HG02973 (cell line): Measurements from ENCODE around the gene PHPT1.
"Not testable (repeated sequence)": the region's sequence is repeated elsewhere in the genome, so short reads cannot be mapped to it uniquely, and the experiment has no call there.

Experiments
- ATAC-seq: cut with Tn5 transposase; IDR thresholded peaks from one replicate; pipeline ENCODE4 v1.9.1; 2021; ENCODE audit warnings: moderate library complexity; ENCODE audit not compliant: unreplicated experiment

The PHPT1 gene

DNA sequence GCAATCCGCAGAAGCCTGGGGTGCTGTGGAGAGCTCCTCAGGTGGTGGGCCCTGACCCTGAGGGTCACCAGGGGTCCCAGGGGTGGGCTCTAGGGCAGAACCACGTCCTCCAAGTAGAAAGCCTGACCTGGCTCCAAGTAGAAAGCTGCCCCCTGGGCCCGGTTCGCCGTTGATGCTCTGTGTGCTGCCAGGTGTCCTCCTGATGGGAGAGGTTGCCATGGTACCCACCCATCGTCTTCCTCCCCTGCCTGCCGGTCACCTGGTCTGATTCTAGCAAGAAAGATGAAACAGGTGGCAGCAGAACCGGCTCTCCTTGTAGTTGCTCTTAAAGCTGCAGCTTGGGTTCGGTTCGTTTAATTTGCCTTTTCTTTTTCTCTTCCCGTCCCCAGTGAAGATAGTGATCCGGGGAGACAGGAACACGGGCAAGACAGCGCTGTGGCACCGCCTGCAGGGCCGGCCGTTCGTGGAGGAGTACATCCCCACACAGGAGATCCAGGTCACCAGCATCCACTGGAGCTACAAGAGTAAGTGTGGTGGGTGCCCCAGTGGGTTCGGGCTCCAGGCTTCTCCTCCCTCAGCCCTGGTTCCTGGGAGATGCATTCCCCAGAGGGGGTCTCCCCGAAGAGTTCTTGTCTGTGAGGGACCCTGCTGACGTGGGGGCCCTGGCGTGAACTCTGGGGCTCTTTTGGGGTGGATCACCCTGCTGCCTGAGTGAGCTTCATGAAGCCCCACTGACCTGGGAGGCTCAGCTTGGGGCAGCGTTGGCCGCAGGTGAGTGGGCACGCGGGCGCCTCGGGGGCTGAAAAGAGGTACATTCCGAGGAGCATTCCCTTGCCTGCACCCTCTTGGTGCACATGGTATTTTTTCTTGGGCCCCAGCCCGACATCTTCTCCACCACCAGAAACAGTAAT lies 25.8 kb upstream of the PHPT1 start:
- ATAC-seq, result no peak

DNA sequence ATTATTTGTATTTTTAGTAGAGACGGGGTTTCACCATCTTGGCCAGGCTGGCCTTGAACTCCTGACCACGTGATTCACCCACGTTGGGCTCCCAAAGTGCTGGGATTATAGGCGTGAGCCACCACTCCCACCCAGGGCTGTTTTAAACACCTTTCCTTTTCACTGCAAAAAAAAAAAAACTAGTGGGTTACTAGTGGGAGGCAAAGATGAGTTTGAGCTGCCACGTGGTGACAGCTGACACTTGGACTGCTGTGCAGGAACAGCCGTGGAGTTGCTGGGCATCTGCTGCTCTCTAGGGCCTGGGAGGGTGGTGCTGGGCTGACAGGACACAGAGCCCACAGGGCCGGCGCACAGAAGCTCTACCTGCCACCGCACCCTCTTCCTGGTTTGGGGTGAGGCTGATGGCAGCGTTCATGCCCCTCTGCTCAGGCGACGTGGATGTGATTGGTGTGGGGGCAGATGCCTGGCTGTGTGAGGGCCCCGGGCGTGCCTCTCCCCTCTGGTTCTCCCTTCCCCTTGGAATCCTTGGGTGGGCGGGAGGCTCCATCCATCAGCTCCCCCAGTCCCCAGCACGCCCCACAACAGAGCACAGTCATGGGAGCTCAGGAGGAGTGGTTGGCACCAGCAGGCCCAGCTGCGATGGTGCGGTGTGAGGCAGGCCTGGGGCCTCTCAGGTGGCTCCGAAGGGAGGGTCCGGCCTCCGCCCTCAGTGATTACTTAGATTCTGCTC lies 24.5 kb upstream of the PHPT1 start:
- ATAC-seq, result no peak

DNA sequence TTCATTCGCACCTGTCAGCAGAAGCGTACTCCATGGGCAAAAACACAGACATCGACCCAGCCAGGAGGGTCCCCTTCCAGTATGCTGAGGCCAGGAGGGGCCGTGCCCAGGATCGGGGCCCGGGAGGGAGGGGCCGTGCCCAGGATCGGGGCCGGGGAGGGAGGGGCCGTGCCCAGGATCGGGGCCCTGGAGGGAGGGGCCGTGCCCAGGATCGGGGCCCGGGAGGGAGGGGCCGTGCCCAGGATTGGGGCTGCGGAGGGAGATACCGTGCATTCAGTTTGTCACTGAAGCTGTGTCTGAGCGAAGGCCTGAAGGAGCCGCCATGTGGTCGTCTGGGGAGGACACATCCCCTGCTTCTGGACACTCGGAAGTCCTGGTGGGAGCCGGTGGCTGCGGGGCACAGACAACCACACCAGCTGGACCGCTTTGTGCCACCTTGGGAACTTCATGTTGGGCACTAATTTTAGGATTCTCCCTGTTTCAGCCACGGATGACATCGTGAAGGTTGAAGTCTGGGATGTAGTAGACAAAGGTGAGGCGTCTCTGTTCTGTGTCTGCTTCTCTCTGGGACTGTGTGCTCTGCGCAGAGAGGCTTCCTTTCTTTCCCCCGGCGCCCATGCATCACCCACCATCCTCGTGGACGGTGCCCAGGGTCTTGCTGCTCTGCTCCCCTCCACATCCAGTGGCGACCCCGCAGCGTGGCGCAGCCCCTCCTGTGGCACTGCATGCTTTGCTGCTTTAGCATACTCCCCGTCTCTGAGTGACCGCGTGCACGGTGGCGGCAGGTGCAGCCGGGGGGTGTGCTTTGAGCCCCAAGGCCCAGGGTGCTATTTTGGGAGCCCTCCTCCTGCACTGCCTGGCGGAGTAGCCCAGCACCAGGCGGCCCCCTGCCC lies 23.7 kb upstream of the PHPT1 start:
- ATAC-seq, result no peak

DNA sequence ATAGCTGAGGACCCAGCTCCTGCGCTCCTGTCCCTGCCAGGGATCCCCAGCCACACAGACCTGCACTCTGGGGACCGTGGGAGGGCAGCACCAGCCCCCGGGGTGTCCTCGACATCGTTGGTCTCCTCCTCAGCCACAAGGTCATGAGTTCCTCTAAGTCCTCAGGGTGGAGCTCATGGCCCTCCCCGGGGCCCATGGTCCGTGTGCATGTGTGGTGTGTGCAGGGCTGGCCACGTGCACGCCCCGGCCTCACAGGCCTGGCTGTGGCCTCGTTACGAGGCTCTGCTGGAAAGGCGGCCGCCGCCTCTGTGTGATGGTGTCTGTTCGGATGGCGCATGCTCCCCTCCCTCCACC lies 23.0 kb upstream of the PHPT1 start:
- ATAC-seq, result no peak

DNA sequence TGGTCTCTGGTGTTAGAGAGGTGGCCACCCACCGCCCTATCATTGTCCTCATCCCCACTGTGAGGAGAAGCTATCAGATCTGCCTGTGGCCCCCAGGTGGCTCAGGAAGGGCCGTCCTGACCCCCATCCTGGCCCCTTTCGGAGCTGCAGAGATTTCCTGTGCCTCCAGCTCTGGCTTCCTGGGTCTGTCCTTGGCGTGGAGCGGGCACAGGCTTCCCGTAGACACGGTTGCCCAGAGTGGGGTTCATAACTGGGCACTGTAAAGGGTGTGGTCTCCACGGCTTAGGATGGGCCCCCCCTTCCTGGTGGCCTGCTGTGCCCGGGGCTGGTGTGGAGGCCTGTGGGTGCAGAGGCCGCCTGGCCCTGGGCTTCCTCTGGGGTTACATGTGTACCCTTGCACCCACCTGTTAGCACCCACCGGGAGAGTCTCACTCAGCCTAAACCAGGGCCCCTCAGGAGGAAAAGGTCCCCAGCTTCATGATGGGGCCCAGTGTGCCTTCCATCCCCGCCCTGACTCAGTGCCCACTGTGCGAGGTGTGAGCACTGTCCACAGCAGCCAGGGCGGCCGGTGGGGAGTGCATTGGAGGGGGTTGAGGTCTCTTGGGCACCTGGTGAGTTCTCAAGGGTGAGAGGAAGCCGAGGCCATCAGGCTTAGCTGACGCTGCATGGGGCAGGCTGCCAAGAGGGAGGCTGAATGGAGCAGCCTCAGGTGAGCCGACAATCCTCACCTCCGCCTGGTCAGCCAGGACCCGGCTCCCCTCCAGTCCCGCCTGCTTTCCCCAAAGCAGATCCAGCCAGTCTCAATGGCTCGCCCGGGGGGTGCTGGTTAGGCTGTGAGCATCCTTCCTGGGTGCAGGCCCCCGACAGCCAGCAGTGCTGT lies 22.3 kb upstream of the PHPT1 start:
- no peak for ATAC-seq

DNA sequence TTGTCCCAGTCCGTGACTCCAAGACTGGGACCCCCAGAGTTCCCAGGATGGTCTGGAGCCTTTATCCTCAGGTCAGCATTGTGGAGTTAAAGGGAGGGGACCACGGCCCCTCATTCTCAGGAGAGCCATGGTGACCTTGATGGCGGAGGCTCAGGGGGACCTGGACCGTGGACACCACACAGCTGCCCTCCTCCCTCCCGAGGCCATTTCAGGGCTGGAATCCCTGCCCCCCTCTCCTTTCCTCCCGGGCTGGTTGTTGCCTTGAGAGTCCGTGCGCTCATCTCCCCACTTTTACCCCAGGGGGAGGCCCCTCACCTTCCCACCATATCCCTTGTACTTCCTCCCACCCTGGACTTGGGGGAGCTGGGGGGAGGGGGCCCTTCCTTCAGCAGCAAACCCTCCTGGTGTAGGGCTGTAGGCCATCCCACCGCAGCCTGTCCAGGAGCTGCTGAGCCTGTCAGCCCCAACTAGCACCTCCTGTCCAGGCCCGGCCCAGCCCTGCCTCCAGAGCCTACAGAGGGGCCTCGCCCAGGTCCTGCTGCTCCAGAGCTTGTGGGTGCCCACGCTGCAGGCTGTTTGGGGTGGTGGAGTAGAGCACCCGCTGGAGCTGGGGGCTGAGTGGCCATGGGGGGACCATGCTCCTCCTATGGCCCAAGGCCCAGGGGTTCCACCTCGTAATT lies 21.3 kb upstream of the PHPT1 start:
- no peak for ATAC-seq

DNA sequence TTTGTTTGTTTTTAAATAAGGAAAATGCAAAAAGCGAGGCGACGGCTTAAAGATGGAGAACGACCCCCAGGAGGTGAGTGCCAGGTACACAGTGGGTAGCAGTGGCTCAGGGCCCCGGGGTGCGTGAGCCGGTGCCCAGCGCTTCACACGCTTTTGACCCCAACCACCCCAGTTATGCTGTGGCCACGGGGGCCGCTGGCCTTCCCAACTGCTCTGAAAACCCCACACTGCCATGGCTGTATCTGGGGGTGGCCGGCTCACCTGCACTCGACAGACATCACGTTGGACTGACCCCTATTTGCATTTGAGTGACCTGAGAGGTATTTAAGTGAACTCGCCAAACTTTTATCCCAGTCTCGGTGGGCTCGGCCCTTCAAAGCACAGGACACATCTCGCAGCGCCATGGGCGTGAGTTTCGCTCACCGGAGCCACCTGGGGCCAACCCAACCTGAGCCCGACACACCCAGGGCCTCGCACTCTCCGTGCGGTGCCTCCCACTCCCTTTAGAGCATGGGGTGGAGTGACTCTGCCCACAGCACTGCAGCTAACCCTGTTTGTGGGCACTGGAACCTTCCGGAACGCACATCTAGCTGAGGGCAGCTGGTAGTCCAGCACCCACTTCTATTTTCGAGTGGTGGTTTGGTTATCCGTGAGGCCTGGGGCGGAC lies 20.6 kb upstream of the PHPT1 start:
- ATAC-seq, result no peak

DNA sequence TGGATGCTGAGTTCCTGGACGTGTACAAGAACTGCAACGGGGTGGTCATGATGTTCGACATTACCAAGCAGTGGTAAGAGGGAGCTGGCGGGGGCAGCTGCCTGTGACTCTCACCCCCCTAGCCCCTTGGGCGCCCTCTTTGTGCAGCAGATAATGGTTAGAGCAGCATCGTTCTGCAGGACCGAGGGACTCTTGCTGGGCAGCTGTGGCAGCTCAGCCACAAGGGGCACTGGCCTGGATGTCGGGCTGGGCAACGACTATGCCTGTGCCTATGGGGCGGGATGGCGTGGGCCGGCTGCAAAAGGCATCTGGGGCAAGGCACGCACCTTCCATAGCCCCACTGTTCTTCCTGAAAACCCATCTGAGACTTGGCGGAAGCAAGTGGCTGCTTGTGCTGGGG lies 19.8 kb upstream of the PHPT1 start:
- no peak for ATAC-seq

DNA sequence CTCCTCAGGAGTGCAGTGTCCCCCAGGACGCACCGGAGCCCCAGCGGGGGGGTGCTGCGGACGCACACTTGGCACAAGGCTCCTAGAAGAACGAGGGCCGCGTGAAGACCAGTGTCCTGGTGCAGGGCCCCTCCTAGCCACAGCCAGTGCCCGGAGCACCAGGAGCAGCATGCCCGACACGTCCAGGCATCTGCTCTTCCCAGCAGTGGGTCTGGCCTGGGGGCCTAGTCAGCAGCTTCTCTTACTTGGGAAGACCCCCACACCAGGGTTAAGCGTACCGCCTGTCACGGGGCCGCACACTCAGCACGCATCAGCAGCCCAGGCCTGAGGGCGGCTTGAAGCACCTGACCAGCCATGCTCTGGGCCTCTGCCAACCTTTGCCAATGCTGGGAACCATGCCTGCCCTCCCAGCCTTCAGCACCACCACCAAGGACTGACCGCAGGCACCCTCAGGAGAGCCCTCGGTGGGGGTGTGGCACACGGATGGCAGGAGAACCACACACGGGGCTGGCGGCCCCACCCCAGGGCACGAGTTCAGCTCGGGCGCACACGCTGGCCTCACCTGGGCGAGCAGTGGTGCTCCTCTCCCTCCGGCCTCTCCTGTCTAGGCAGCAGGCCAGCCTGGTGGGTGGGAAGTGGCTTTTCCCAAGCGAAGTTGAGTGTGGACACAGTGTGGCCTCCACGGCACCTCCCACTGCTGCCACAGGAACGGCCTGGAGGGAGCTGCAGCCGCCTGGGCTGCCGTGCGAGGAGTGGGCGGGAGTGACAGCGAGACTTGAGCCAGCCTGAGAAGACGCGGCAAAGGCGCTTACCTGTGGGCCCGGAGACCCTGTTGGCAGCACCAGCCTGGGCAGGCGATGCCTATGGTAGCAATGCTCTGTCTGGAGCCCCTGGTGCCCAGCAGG lies 19.0 kb upstream of the PHPT1 start:
- ATAC-seq, result no peak

DNA sequence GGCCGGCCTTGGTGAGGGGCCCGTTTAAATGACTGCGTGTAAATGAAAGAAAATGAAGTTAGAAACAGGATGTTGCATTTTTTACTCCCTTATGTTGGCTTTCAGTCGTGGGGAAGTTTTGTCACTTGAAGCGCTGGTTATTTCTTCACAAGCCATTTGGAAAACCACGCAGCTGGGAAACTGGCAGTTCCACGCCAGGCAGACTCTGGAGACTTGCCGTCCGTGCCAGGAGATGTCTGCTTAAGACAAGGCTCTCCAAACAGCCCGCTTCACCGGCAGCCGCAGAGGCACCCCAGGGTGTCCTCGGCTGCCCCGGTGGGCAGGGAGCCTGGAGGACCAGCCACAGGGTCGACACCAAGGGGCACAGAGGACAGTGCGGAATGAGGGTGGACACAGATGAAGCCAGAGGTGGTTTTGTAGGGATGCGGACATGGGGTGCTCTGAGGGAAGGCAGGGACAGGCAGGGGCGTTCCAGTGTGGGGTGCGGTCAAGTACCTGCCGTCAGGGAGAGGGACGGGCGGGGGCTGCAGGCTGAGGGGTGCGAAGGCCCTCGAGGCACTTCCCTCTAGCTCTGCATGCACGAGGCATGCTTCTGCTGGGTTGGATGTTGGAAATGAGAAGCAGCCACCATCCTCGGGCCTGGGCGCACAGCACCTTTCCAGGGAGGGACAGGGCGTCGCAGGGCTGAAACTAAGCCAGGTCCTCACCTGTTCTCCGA lies 18.0 kb upstream of the PHPT1 start:
- ATAC-seq, result no peak

DNA sequence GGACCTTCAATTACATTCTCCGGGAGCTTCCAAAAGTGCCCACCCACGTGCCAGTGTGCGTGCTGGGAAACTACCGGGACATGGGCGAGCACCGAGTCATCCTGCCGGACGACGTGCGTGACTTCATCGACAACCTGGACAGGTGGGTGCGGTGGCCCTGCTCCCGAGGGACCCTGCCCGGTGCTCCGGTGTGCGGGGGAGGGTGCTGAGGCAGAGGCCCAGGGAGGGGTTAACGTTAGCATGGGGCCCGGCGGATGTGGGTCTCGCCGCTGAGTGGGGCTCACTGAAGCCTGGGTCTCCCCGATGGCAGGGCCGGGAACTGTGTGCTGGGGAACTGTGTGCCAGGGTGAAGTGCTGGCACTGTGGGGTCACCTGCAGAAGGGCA lies 17.5 kb upstream of the PHPT1 start:
- no peak for ATAC-seq

DNA sequence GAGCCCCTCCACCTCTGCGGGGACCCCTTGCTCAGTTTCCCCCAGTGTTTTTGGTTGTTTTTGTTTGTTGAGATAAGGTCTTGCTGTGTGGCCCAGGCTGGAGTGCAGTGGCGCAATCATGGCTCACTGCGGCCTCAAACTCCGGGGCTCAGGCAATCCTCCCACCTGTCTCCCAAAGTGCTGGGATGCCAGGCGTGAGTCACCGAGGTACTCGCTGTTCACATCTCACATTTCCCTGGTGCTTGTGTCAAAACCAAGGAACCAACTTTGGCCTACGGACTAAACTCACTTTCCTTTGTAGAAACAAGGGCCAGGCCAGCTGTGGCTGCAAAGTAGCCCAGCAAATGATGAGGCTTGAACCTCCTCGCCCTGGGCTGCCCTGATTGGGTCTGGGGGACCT lies 16.6 kb upstream of the PHPT1 start:
- ATAC-seq, result no peak

DNA sequence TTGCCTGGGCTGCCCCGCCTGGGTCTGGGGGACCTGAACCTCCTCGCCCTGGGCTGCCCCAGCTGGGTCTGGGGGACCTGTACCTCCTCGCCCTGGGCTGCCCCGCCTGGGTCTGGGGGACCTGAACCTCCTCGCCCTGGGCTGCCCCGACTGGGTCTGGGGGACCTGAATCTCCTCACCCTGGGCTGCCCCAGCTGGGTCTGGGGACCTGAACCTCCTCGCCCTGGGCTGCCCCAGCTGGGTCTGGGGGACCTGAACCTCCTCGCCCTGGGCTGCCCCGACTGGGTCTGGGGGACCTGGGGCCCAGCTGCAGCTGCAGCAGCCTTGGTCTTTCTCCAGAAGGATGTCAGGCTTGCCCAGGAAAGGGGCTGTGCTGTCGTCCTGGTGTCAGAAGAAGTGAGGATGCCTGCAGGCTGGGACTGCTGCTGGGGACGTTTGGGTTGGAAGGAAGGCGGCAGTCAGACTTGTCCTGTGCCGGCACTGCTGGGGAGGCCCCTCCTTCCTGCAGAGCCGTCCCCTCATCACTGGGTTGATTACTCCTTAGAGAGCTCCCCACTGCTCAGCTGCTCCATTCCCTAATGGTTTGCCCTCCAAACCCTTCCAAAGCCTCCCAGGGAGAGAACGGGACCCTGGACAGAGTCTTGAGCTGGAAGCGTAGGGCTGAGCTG lies 15.7 kb upstream of the PHPT1 start:
- ATAC-seq, result not testable (repeated sequence)

DNA sequence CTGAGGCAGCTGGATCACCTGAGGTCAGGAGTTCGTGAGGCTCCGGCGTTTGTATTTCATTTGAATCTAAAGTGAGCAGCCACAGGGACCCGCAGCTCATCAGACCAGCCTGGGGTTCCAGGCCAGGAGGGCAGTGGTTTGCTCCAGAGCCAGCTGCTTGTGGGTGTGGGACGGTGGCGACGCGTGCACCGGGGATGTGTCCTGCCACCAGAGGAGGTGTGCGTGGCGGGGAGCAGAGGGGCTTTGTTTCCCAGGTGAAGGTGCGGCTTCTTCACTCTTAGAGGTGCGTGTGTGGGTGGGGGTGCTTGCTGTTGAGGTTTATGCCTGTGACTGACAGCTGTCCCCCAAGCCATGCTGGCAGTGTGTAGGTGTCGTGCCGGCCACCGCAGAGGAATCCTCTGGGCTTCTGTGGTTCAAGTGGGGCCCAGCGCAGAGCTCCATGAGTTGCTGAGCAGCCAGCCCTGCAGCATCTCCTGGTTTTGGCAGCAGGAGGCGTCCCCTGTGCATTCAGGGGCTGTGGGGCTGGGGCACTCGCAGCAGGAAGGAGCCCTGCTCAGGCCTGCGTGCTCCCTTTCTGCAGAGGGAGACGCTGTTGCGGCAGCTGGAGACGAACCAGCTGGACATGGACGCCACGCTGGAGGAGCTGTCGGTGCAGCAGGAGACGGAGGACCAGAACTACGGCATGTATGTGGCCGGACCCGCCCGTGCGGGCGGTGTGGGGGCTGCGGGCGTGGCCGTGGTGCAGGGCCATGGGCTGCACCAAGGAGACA lies 13.9 kb upstream of the PHPT1 start:
- no peak for ATAC-seq

DNA sequence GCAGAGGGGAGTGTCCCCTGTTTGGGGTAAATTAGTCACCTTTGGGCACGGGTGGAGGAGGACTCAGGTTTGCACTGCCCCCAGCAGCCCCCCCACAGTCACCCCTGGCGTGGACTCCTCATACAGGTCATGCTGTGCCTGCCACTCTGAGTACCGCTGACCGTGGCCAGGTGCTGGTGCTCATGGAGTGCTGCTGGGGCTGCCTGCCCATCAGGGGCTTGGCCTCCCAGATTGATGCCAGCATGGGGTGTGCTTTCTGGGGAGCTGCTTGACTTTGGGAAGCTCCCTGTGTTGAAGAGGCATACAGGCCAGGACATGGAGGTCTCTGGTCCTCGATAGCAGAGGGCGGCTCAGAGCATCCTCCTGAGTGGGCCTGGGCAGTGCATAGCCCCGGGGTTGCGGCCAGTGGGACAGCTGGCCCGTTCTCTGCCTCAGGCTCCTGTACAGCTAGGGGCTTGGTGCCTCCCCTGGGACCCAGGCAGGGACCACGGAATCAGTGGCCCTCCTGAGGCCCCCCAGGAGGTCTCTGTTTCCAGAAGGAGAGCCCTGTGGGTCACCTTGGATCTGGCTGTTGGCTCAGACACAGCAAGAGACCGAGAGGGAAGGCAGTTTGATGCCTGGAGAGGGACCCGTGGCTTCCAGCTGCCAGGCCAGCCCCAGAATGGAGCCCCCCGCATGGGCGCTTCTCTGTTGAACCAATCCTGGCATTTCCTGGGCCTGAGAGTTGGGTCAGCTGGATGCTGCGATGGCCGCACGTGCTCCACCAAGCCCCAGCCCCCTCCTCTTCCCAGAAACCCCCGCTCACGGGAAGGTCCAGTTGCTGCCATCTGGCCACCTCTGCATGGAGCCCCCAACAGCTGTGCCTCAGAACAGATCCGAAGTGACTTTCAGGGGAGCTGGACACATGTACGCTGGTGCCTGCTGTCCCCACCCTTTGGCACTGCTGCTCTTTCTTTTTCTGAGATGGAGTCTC lies 13.0 kb upstream of the PHPT1 start:
- no peak for ATAC-seq
